Parathyroid adenoma (tissue), 2 donors: ENCODE data around the gene MED27.

Experiments
- H2AFZ ChIP-seq: fragments of 300-600 bp; sonication (generic); one replicate; pipeline ENCODE4 v1.7.0; 2017; ENCODE audit warnings: antibody characterized with exemption, mild to moderate bottlenecking
- H3K27ac ChIP-seq: fragments of 300-600 bp; sonication (generic); one replicate; pipeline ENCODE4 v1.7.0; 2017
- H3K27me3 ChIP-seq: fragments of 300-600 bp; sonication (generic); one replicate; pipeline ENCODE4 v1.7.0; 2017; ENCODE audit warnings: low read length; ENCODE audit not compliant: control insufficient read depth, insufficient read depth
- H3K36me3 ChIP-seq: fragments of 300-600 bp; sonication (generic); one replicate; pipeline ENCODE4 v1.7.0; 2017; ENCODE audit warnings: low read length; ENCODE audit not compliant: control insufficient read depth, insufficient read depth
- H3K4me1 ChIP-seq: fragments of 300-600 bp; sonication (generic); one replicate; pipeline ENCODE4 v1.7.0; 2017; ENCODE audit warnings: control low read depth
- H3K4me2 ChIP-seq: fragments of 300-600 bp; sonication (generic); one replicate; pipeline ENCODE4 v1.7.0; 2017; ENCODE audit warnings: low read length
- H3K4me3 ChIP-seq: fragments of 300-600 bp; sonication (generic); one replicate; pipeline ENCODE4 v1.7.0; 2017; ENCODE audit warnings: low read depth, low read length
- H3K79me2 ChIP-seq: fragments of 300-600 bp; sonication (generic); one replicate; pipeline ENCODE4 v1.7.0; 2017; ENCODE audit warnings: control low read depth
- H3K9ac ChIP-seq: fragments of 300-600 bp; sonication (generic); one replicate; pipeline ENCODE4 v1.7.0; 2017; ENCODE audit warnings: mild to moderate bottlenecking
- H3K9me3 ChIP-seq: fragments of 300-600 bp; sonication (generic); one replicate; pipeline ENCODE4 v1.7.0; 2017; ENCODE audit warnings: low read length; ENCODE audit not compliant: control insufficient read depth
- TF ChIP-seq, protein P1 (sequence below): fragments of 300-600 bp; sonication (generic); IDR thresholded peaks from one replicate; pipeline ENCODE4 v1.7.0; 2017; ENCODE audit warnings: antibody characterized with exemption, mild to moderate bottlenecking
- donor health status: primary hyperparathyroidism.

MED27 gene

DNA sequence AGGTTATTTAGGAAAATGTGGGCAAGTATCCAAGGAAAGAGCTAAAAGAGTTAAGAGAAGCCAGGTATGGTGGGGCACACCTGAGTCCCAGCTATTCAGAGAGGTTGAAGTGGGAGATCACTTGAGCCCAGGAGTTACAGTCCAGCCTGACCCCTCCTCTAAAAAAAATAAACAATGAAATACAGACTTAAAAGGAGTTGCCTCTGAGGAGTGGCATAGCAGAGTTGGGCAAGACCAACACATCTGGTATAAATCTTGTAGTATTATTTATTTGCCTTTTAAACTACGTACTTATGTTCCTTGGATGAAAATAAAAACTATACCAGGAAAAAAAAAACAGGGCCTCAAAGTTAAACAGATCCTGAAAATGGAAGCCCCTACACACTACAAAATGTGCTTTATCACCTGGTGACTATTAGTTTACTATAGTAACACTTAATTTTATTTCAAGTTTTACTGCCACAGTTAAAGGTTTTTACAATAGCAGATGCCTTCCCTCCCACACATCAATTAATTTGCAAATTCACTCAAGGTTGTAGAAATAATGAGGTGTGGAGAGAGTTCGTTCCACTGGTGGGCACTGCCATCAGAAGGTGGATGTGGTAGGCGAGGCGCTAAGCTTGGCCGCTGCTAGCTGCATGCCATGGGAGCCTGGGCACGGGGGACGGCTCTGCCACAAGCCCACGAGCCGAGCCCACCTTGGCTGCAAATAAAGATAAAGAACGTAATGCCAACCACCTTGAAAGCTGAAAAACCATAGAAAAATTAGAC is 48.0 kb downstream of the MED27 start:
- H3K27ac ChIP-seq = no peak overlapping the region
- H3K79me2 ChIP-seq = peaks cover 8% of the 10 kb centered on the region
- H3K36me3 ChIP-seq = no peaks in the 10 kb centered on the region
- no peaks in the 10 kb centered on the region for H3K4me1 ChIP-seq
- H3K4me2 ChIP-seq = no peak overlapping the region
- H3K9ac ChIP-seq = no peak overlapping the region
- H3K4me3 ChIP-seq = no peak overlapping the region
- no peaks in the 10 kb centered on the region for H3K9me3 ChIP-seq
- no peaks in the 10 kb centered on the region for H3K27me3 ChIP-seq
- no peak overlapping the region for H2AFZ ChIP-seq
- TF ChIP-seq, protein P1, sequence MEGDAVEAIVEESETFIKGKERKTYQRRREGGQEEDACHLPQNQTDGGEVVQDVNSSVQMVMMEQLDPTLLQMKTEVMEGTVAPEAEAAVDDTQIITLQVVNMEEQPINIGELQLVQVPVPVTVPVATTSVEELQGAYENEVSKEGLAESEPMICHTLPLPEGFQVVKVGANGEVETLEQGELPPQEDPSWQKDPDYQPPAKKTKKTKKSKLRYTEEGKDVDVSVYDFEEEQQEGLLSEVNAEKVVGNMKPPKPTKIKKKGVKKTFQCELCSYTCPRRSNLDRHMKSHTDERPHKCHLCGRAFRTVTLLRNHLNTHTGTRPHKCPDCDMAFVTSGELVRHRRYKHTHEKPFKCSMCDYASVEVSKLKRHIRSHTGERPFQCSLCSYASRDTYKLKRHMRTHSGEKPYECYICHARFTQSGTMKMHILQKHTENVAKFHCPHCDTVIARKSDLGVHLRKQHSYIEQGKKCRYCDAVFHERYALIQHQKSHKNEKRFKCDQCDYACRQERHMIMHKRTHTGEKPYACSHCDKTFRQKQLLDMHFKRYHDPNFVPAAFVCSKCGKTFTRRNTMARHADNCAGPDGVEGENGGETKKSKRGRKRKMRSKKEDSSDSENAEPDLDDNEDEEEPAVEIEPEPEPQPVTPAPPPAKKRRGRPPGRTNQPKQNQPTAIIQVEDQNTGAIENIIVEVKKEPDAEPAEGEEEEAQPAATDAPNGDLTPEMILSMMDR = no peak

DNA sequence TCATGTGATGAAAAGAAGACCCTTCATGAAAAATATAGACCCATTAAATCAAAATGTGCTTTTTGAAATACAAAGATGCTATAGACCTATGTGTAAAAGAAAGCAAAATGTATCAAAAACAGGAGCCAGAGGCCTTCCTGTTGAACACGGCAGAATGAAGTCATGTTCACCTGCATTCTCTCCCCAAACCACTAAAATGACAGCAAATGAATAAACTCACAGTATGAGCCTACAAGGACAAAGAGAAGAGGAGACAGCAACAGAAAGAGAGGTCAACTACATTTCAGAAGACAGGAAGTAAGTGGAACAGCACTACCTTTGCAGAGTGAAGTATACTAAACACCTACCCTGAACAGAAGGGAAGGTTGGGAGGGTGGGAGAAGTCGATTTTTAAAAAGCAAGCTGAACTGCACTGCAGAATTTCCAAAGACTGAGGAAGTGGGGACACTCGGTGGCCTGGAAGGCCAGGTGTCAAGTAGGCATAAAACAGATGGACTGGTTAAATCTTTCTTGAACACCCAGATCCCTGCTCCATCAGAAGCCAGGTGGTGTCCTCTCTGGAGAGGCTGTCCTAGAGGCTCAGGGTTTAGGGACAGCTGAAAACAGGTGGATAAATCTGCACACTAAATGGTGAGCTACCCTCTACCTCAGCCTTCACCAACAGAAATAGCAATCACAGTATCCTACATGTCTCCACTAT is 48.9 kb downstream of the MED27 start:
- no peak overlapping the region for H3K27ac ChIP-seq
- no peaks in the 10 kb centered on the region for H3K9me3 ChIP-seq
- no peaks in the 10 kb centered on the region for H3K4me1 ChIP-seq
- no peak overlapping the region for H3K4me3 ChIP-seq
- peaks cover 2% of the 10 kb centered on the region for H3K79me2 ChIP-seq
- no peak overlapping the region for H3K9ac ChIP-seq
- H3K4me2 ChIP-seq = no peak overlapping the region
- TF ChIP-seq, protein P1 = no peak
- no peaks in the 10 kb centered on the region for H3K27me3 ChIP-seq
- no peaks in the 10 kb centered on the region for H3K36me3 ChIP-seq
- no peak overlapping the region for H2AFZ ChIP-seq

DNA sequence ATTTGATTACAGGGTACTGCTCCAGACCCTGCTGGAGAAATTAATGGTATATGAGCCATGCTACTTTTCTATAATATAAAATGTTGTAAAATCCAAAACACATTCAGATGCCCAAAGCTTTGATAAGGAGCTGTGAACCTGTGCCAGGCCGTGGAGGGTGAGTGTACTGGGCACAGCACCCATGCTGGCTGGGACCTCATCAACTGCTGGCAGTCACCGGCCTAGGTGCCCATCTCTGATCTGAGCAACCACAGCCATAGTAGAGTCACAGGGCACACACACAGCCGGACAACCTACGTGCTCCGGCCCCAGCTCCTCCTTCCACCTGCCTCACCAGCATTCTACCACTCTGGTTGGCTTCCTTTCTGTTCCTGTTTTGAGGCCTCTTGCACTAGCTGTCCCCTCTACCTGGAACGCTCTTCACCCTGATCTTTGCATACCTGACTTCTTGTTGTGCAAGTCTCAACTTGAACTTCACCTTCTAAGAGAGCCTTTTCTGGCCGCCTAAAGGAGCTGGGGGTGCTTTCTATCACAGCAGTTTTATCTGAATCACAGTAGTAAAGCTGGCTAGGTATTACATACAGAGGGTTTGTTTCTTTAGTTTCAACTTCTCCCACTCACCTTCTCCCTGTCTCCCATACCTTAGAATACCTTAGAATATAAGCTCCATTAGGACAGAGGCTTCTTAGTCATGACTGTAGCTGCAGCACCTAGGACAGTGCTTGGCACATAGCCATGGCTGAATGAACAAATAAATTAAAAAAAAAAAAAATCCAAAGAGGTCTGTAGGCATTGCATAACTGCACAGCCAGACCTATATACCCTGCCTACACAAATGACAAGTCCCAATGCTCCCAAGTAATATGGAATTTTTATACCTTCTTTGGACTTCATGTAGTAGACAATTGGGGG is 51.7 kb downstream of the MED27 start:
- no peak overlapping the region for H3K4me3 ChIP-seq
- H3K4me1 ChIP-seq = no peaks in the 10 kb centered on the region
- peaks cover 2% of the 10 kb centered on the region for H3K79me2 ChIP-seq
- no peak overlapping the region for H3K9ac ChIP-seq
- TF ChIP-seq, protein P1 = no peak
- no peak overlapping the region for H2AFZ ChIP-seq
- H3K27ac ChIP-seq = no peak overlapping the region
- H3K4me2 ChIP-seq = no peak overlapping the region
- H3K36me3 ChIP-seq = no peaks in the 10 kb centered on the region
- H3K27me3 ChIP-seq = no peaks in the 10 kb centered on the region
- H3K9me3 ChIP-seq = no peaks in the 10 kb centered on the region

DNA sequence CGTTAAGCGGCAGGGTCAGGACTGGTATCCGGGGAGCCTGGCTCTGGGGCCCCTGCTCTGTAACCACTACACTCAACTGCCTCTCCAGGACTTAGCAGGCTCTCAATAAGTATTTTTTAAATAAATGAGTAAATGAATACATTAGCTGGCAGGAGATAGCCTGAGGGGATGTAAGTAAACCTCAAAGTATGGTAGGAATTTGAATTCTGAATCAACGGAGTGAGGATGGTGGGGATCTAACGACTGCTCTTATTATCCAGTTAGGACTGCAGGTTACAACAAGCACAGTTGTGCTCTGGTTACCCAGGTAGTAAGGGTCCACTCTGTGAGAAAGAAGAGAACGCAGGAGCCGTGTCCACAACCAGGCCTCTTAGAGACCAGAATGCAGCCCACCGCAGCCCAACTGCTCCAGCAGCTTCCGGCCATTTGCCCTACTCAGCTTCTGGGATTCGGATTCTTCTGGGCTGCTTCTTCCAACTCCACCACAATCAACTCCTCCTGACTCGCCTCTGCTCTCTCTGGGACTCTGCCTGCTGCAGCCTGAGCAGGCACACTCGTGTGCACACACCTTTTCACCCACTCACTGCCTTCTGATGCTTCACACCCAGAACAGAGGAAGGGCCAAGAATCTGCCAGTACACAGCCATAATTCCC is 52.6 kb downstream of the MED27 start:
- no peaks in the 10 kb centered on the region for H3K9me3 ChIP-seq
- TF ChIP-seq, protein P1 = no peak
- H3K9ac ChIP-seq = no peak overlapping the region
- no peak overlapping the region for H3K4me2 ChIP-seq
- H3K27ac ChIP-seq = no peak overlapping the region
- H3K4me3 ChIP-seq = no peak overlapping the region
- no peaks in the 10 kb centered on the region for H3K36me3 ChIP-seq
- H3K79me2 ChIP-seq = peaks cover 2% of the 10 kb centered on the region
- H3K4me1 ChIP-seq = no peaks in the 10 kb centered on the region
- no peak overlapping the region for H2AFZ ChIP-seq
- H3K27me3 ChIP-seq = no peaks in the 10 kb centered on the region
